Thymus (tissue), 11 donors: ENCODE measurements around the gene PRCD. TPM values are rescaled to one million over a fixed set of nuclear protein-coding genes. Genes with fewer than 3 reads are reported as not detected.

Experiments
- DNase-seq, 9 donors: peaks; one replicate each; pipeline ENCODE4 v3.0.0-alpha.2; 2013; ENCODE audit warnings: low spot score in 9 of 9, low read depth in 6 of 9, missing footprints in 1 of 9
- H3K27ac ChIP-seq, 2 donors: one replicate each; pipeline ENCODE4 v1.5.1; 2013; ENCODE audit warnings: control low read depth in 1 of 2, low read depth in 1 of 2, low read length in 1 of 2, mild to moderate bottlenecking in 1 of 2, moderate library complexity in 1 of 2
- H3K27me3 ChIP-seq, 2 donors: one replicate each; pipeline ENCODE4 v1.5.1; 2013; ENCODE audit warnings: low read length in 1 of 2; ENCODE audit not compliant: control insufficient read depth in 2 of 2, insufficient read depth in 1 of 2
- H3K36me3 ChIP-seq, 2 donors: one replicate each; pipeline ENCODE4 v1.5.1; 2013; ENCODE audit warnings: low read length in 1 of 2, mild to moderate bottlenecking in 1 of 2, moderate library complexity in 1 of 2; ENCODE audit not compliant: control insufficient read depth in 2 of 2, insufficient read depth in 2 of 2
- H3K4me1 ChIP-seq, 2 donors: one replicate each; pipeline ENCODE4 v1.5.1; 2013; ENCODE audit warnings: low read length in 2 of 2; ENCODE audit not compliant: control insufficient read depth in 2 of 2, insufficient read depth in 2 of 2
- H3K4me3 ChIP-seq, 2 donors: one replicate each; pipeline ENCODE4 v1.5.1; 2013; ENCODE audit warnings: low read length in 2 of 2, control low read depth in 1 of 2, mild to moderate bottlenecking in 1 of 2
- H3K9me3 ChIP-seq, 2 donors: one replicate each; pipeline ENCODE4 v1.5.1; 2013; ENCODE audit warnings: low read length in 1 of 2, mild to moderate bottlenecking in 1 of 2; ENCODE audit not compliant: control insufficient read depth in 2 of 2, insufficient read depth in 1 of 2
- WGBS: extraction: QIAGEN DNeasy Blood & Tissue Kit; methylation state at CpG from one replicate; pipeline ENCODE4 v1.1.7; 2013; 5-methylcytosine and 5-hydroxymethylcytosine counted together
- polyA plus RNA-seq: library from polyadenylated mRNA; stranded (reverse); fragments of 200-250 nt; gene quantifications from one replicate; pipeline ENCODE4 v1.2.3, GENCODE V29; 2013
- total RNA-seq: library from RNA; stranded (reverse); fragments of 120-200 nt; gene quantifications from one replicate; pipeline ENCODE4 v1.2.4, GENCODE V29; 2013
- donor health status: healthy.

The PRCD gene
- total and polyA plus RNA-seq, 2 donors, result 0.47 to 16.8 TPM

- peaks cover 50 to 62% of the 10 kb centered on the region in 2 donors for H3K27me3 ChIP-seq
- WGBS, result 87% methylated on average over 19 of the region's 19 CpGs
- no peak overlapping the region for H3K27ac ChIP-seq
- no peaks in the 10 kb centered on the region for H3K36me3 ChIP-seq
- H3K9me3 ChIP-seq, result peaks cover 0 to 5% of the 10 kb centered on the region in 2 donors
- H3K4me1 ChIP-seq, result peaks cover 3 to 17% of the 10 kb centered on the region in 2 donors
- H3K4me3 ChIP-seq, result no peak overlapping the region
- no peak for DNase-seq
Observed at GRCh38 chr17:76535788-76536510, 3.9 kb upstream of the PRCD start.

GRCh38 chr17:76536511-76537287 lies 3.1 kb upstream of the PRCD start:
- DNase-seq, result no peak
- H3K27me3 ChIP-seq, result peaks cover 50 to 69% of the 10 kb centered on the region in 2 donors
- WGBS, result 88% methylated on average over 25 of the region's 25 CpGs
- H3K27ac ChIP-seq, result peak overlapping the region in 1 of 2 donors; percentile 8
- H3K4me3 ChIP-seq, result no peak overlapping the region
- H3K4me1 ChIP-seq, result peaks cover 3 to 19% of the 10 kb centered on the region in 2 donors
- no peaks in the 10 kb centered on the region for H3K36me3 ChIP-seq
- peaks cover 0 to 5% of the 10 kb centered on the region in 2 donors for H3K9me3 ChIP-seq

GRCh38 chr17:76537288-76537577 lies 2.6 kb upstream of the PRCD start:
- no peak overlapping the region for H3K27ac ChIP-seq
- H3K36me3 ChIP-seq, result no peaks in the 10 kb centered on the region
- H3K9me3 ChIP-seq, result peaks cover 0 to 5% of the 10 kb centered on the region in 2 donors
- H3K27me3 ChIP-seq, result peaks cover 50 to 73% of the 10 kb centered on the region in 2 donors
- no peak for DNase-seq
- peak overlapping the region in 1 of 2 donors; percentile 35 for H3K4me3 ChIP-seq
- 33% methylated on average over 26 of the region's 26 CpGs for WGBS
- H3K4me1 ChIP-seq, result peaks cover 3 to 19% of the 10 kb centered on the region in 2 donors

- H3K36me3 ChIP-seq, result no peaks in the 10 kb centered on the region
- H3K9me3 ChIP-seq, result peaks cover 0 to 5% of the 10 kb centered on the region in 2 donors
- DNase-seq, result no peak
- H3K4me1 ChIP-seq, result peaks cover 3 to 19% of the 10 kb centered on the region in 2 donors
- 1% methylated on average over 95 of the region's 95 CpGs for WGBS
- H3K27me3 ChIP-seq, result peaks cover 50 to 78% of the 10 kb centered on the region in 2 donors
- peak within 1 kb of the TSS in 1 of 2 donors; percentile 8 for H3K27ac ChIP-seq
- peak within 1 kb of the TSS in 1 of 2 donors; percentile 35 for H3K4me3 ChIP-seq
Observed at GRCh38 chr17:76537578-76538280, 2.1 kb upstream of the PRCD start, which contains the start of gene CYGB. CYGB (minus strand) TSS chr17:76537709; CDS start chr17:76537542, 167 bp downstream.

- WGBS, result 32% methylated on average over 37 of the region's 37 CpGs
- Histone ChIP-seq H3K4me3 (peak overlapping the region in 1 of 2 donors; percentile 35), H3K4me1 (peaks cover 3 to 19% of the 10 kb centered on the region in 2 donors), H3K36me3 (no peaks in the 10 kb centered on the region), H3K9me3 (peaks cover 0 to 5% of the 10 kb centered on the region in 2 donors), H3K27ac (no peak overlapping the region), H3K27me3 (peaks cover 55 to 84% of the 10 kb centered on the region in 2 donors)
- DNase-seq, result no peak
Observed at GRCh38 chr17:76538281-76538931, 1.4 kb upstream of the PRCD start.

- Histone ChIP-seq H3K27ac (no peak overlapping the region), H3K27me3 (peaks cover 56 to 91% of the 10 kb centered on the region in 2 donors), H3K36me3 (no peaks in the 10 kb centered on the region), H3K4me3 (no peak overlapping the region), H3K9me3 (peaks cover 0 to 5% of the 10 kb centered on the region in 2 donors), H3K4me1 (peaks cover 3 to 26% of the 10 kb centered on the region in 2 donors)
- DNase-seq, result no peak
- 97% methylated on average over 9 of the region's 9 CpGs for WGBS
Observed at GRCh38 chr17:76538941-76539570, 788 bp upstream of the PRCD start.

- Histone ChIP-seq H3K4me3 (no peak overlapping the region), H3K36me3 (no peaks in the 10 kb centered on the region), H3K27ac (no peak overlapping the region), H3K27me3 (peaks cover 53 to 94% of the 10 kb centered on the region in 2 donors), H3K9me3 (peaks cover 0 to 5% of the 10 kb centered on the region in 2 donors), H3K4me1 (peaks cover 5 to 28% of the 10 kb centered on the region in 2 donors)
- DNase-seq, result peak in 2 of 9 donors; percentile 37 to 54
- 31% methylated on average over 27 of the region's 27 CpGs for WGBS
Observed at GRCh38 chr17:76540381-76541300, 797 bp downstream of the PRCD start.
